ENCODE data around the gene DOCK4. TPM values are rescaled to one million over a fixed set of nuclear protein-coding genes. Genes with fewer than 3 reads are reported as not detected.

DOCK4 gene
- total RNA-seq, 1 donor from 2014 or later = 44.1 TPM

GRCh38 chr7:111834367-111834766, 371.8 kb downstream of the DOCK4 start:
- peaks cover 39% of the 10 kb centered on the region for H3K4me1 Mint-ChIP-seq (ENCODE audit: unreplicated experiment)
- H3K27ac Mint-ChIP-seq (ENCODE audit: unreplicated experiment) = peak overlapping the region; percentile 91
- no peaks in the 10 kb centered on the region for H3K27me3 Mint-ChIP-seq (ENCODE audit: unreplicated experiment)
- no peak for DNase-seq (ENCODE audit: extremely low spot score, unreplicated experiment)
- H3K9me3 Mint-ChIP-seq (ENCODE audit: unreplicated experiment) = peaks cover 15% of the 10 kb centered on the region
- TF ChIP-seq CTCF (IDR thresholded peaks at IDR 0.05) = no peak
- peaks cover 32% of the 10 kb centered on the region for H3K36me3 Mint-ChIP-seq (ENCODE audit: unreplicated experiment)
- H3K4me3 Mint-ChIP-seq (ENCODE audit: unreplicated experiment) = no peak overlapping the region

- DNase-seq (ENCODE audit: extremely low spot score, unreplicated experiment) = no peak
- H3K27ac Mint-ChIP-seq (ENCODE audit: unreplicated experiment) = peak overlapping the region; percentile 91
- no peak for TF ChIP-seq CTCF (IDR thresholded peaks at IDR 0.05)
- peaks cover 42% of the 10 kb centered on the region for H3K4me1 Mint-ChIP-seq (ENCODE audit: unreplicated experiment)
- H3K36me3 Mint-ChIP-seq (ENCODE audit: unreplicated experiment) = peaks cover 26% of the 10 kb centered on the region
- H3K4me3 Mint-ChIP-seq (ENCODE audit: unreplicated experiment) = no peak overlapping the region
- peaks cover 15% of the 10 kb centered on the region for H3K9me3 Mint-ChIP-seq (ENCODE audit: unreplicated experiment)
- H3K27me3 Mint-ChIP-seq (ENCODE audit: unreplicated experiment) = no peaks in the 10 kb centered on the region
Observed at GRCh38 chr7:111833466-111833865, 372.7 kb downstream of the DOCK4 start.

DNA sequence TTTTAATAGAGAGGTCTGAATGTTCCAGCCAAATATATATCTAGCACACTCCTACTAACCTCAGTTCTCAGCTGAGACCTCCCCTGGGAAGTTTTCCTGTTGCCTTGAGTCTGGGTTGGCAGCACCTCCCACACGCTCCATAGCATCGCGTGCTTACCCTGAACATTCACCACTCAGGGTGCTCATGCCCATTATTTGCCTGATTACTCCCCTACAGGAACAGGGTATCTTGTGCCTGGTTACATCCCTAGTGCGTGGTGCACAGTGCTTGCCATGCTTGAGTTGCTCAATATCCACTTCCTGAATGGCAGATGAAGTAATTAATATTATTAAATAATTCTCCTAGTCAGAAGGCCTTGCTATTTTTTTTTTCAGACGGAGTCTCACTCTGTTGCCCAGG, 374.0 kb downstream of the DOCK4 start:
- TF ChIP-seq CTCF (IDR thresholded peaks at IDR 0.05) = no peak
- H3K36me3 Mint-ChIP-seq (ENCODE audit: unreplicated experiment) = peaks cover 26% of the 10 kb centered on the region
- no peaks in the 10 kb centered on the region for H3K27me3 Mint-ChIP-seq (ENCODE audit: unreplicated experiment)
- H3K4me1 Mint-ChIP-seq (ENCODE audit: unreplicated experiment) = peaks cover 55% of the 10 kb centered on the region
- H3K27ac Mint-ChIP-seq (ENCODE audit: unreplicated experiment) = no peak overlapping the region
- no peak for DNase-seq (ENCODE audit: extremely low spot score, unreplicated experiment)
- H3K4me3 Mint-ChIP-seq (ENCODE audit: unreplicated experiment) = no peak overlapping the region
- H3K9me3 Mint-ChIP-seq (ENCODE audit: unreplicated experiment) = peaks cover 15% of the 10 kb centered on the region

DNA sequence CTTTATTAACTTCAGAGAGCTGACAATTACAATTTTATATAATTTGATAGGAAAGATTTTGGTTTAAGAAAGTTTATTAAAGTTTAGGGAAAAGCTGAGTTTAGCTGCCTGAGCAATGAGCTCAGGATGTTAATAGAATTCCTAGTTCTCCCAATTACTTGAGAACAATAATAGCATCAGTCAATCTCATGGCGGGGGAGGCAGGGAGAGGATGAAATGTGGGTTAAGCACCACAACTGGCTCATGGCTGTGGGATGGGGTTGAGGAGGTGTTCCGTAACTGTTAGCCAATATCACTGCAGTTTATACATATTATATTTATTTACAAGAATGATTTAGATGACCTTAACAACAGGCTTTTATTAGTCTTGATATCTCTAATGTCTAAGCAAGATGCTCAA, 377.0 kb downstream of the DOCK4 start:
- no peaks in the 10 kb centered on the region for H3K27me3 Mint-ChIP-seq (ENCODE audit: unreplicated experiment)
- no peak for TF ChIP-seq CTCF (IDR thresholded peaks at IDR 0.05)
- peaks cover 28% of the 10 kb centered on the region for H3K36me3 Mint-ChIP-seq (ENCODE audit: unreplicated experiment)
- H3K4me3 Mint-ChIP-seq (ENCODE audit: unreplicated experiment) = no peak overlapping the region
- H3K9me3 Mint-ChIP-seq (ENCODE audit: unreplicated experiment) = peaks cover 5% of the 10 kb centered on the region
- DNase-seq (ENCODE audit: extremely low spot score, unreplicated experiment) = no peak
- peaks cover 36% of the 10 kb centered on the region for H3K4me1 Mint-ChIP-seq (ENCODE audit: unreplicated experiment)
- no peak overlapping the region for H3K27ac Mint-ChIP-seq (ENCODE audit: unreplicated experiment)

DNA sequence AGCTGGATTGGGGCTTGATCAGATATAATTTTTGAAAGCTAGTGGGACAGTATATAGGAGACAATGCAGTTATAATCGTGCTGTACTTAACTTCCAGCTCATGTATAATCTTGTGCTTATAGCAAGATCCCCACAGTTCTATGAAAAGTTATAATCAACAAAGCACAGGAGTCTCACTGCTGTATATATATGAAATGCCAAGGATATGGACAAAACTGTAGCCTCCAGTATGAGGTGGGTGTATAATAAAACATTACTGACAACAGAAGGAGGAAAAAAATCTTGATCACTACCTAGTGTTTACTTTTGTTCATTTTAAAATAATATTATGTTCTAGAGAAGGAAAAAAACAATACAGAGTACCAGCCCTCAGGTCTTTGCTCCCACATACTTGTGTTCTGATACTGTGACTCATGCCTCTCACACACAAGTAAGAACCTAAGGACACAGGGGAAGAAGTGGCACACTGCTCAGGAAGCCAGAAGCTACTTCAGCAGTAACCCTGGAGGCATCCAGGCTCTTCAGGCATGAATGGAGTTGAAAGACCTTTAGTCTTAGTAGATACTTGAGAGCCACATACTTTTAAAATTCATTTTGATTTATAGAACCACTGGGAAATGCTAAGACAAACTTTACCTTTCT, 378.2 kb downstream of the DOCK4 start:
- H3K27ac Mint-ChIP-seq (ENCODE audit: unreplicated experiment) = peak overlapping the region; percentile 80
- H3K9me3 Mint-ChIP-seq (ENCODE audit: unreplicated experiment) = peaks cover 5% of the 10 kb centered on the region
- no peak for DNase-seq (ENCODE audit: extremely low spot score, unreplicated experiment)
- H3K27me3 Mint-ChIP-seq (ENCODE audit: unreplicated experiment) = no peaks in the 10 kb centered on the region
- H3K4me3 Mint-ChIP-seq (ENCODE audit: unreplicated experiment) = no peak overlapping the region
- H3K36me3 Mint-ChIP-seq (ENCODE audit: unreplicated experiment) = peaks cover 29% of the 10 kb centered on the region
- H3K4me1 Mint-ChIP-seq (ENCODE audit: unreplicated experiment) = peaks cover 24% of the 10 kb centered on the region
- no peak for TF ChIP-seq CTCF (IDR thresholded peaks at IDR 0.05)

Data from osteocyte (in vitro differentiated cells).